GM19043 (cell line): ENCODE results near the gene SLC5A6.
"Not testable (repeated sequence)": the region's sequence is repeated elsewhere in the genome, so short reads cannot be mapped to it uniquely, and the experiment has no call there.

Source experiments
- ATAC-seq: cut with Tn5 transposase; IDR thresholded peaks from one replicate; pipeline ENCODE4 v1.9.1; 2021; ENCODE audit warnings: low read depth; ENCODE audit not compliant: unreplicated experiment

SLC5A6 gene

DNA sequence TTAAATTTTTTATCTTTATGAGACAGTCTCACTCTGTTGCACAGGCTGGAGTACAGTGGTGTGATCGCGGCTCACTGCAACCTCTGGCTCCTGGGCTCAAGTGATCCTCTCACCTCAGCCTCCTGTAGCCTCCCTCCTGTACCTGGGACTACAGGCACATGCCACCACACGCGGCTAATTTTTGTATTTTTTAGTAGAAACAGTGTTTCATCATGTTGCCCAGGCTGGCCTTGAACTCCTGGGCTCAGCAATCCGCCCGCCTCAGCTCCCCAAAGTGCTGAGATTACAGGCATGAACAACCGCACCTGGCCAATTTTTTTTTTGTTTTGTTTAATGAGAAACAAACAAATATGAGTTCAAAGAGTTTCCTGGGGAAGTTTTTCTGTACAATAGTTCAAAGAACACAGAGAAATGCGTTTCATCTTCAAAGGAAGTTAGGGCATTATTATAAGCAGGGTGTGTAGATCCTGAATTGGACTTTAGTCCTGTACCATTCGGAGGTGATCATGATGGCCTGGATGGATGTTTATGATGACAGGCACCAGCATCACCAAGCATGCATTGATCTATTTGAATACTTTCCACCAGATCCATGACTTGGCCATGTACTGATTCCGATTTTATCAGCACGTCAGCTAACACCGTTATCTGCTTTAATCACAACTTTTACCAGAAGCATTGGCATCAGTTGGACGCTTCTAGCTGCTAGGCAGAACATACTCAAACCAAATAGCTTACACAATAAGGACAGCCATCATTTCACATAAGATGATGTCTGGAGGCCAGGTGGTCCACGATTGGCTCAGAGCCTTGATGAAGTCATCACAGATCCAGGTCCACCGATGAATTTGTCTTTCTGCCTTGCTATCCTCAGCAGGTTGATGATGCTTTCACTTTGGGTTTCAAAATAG is 34.4 kb downstream of the SLC5A6 start:
- no peak for ATAC-seq

DNA sequence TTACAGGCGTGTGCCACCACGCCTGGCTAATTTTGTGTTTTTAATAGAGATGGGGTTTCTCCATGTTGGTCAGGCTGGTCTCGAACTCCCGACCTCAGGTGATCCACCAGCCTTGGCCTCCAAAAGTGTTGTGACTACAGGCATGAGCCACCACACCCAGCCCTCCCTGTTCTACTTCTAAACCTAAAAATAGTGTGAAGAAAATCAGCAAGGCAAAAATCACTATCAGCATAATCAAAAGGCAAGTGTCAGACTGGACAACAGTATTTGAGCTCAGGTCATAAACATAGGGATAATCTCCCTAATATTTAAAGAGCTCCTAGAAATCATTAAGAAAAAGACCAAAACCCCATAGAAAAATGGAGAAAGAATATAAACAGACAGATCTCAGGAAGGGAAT is 36.3 kb downstream of the SLC5A6 start:
- ATAC-seq: not testable (repeated sequence)

DNA sequence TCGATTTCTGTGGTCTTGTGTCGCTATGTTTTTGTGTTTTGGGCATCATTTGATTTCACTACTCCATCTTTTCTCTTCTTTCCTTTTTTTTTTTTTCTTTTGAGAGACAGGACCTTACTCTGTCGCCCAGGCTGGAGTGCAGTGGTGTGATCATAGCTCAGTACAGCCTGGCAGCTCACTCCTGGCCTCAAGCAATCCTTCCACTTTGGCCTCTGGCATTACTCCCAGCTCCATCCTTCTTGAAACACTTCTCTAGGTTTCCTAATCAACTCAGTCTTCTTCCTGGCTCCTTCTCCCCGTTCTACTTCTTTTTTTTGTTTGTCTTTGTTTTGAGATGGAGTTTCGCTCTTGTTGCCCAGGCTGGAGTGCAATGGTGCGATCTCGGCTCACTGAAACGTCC is 36.7 kb downstream of the SLC5A6 start:
- ATAC-seq: no peak

DNA sequence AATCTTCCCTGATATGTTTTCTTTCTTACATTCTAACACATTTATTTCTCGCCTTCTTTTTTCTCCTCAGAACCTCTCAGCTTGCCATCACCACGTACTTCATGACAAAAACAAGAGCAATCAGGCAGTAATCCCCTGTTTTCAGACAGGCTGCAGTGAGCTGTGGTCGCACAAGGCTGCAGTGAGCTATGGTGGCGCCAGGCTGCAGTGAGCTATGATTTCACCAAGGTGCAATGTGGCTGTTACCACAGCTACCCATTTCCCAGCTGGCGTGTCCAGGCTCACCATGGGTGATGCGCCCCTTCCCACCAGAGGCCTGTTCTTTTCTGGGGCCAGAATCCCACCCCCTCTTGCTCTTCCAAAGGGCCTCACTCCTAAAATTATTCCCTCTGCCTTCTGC is 37.4 kb downstream of the SLC5A6 start:
- ATAC-seq: no peak

DNA sequence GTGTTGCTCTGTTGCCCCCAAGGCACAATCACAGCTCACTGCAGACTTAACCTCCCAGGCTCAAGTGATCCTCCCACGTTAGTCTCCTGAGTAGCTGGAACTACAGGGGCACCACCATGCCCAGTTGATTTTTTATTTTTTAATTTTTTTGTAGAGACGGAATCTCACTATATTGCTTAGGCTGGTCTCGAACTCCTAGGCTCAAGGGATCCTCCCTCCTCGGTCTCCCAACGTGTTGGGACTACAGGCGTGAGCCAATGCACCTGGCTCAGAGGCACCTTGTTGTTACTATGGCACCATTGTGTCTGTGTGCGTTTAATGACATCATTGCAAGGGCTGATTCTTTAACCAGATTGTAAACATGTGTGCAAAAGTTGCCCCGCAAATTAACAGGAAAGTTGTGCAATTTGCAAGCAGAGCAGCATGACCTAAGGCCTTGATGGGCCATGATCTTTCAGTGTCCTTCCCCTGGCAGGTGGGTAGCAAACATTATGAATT is 40.7 kb downstream of the SLC5A6 start:
- no peak for ATAC-seq

DNA sequence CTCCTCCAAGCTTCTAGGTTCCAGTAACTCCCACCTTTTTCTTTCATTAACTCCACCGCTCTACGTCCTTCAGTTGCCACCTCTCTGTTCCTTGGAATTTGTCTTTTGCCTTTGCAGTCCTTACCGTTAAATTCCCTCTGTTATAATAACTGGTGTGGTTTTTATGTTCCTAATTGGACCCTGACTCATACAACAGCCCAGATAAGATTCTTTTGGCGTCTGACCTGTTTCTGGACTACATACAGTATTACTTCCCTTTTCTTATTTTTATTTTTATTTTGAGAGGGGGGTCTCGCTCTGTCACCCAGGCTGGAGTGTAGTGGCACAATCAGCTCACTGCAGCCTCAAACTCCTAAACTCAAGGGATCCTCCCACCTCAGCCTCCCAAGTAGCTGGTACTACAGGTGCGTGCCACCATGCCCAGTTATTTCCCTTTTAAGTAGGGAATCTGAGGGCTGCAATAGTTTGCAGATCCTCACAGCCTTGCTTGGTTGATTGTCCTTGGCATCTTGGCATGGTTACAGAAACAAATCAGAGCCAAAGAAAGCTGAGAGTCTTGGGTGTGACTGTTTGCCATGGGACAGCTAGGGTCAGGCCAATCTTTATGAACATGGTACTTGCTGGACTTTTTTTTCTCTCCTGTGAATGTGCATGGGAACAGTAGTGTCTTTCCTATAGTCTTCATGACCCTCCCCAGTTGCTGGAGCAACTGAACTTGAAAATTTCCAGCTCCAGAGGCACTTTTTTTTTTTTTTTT is 41.3 kb downstream of the SLC5A6 start:
- no peak for ATAC-seq

DNA sequence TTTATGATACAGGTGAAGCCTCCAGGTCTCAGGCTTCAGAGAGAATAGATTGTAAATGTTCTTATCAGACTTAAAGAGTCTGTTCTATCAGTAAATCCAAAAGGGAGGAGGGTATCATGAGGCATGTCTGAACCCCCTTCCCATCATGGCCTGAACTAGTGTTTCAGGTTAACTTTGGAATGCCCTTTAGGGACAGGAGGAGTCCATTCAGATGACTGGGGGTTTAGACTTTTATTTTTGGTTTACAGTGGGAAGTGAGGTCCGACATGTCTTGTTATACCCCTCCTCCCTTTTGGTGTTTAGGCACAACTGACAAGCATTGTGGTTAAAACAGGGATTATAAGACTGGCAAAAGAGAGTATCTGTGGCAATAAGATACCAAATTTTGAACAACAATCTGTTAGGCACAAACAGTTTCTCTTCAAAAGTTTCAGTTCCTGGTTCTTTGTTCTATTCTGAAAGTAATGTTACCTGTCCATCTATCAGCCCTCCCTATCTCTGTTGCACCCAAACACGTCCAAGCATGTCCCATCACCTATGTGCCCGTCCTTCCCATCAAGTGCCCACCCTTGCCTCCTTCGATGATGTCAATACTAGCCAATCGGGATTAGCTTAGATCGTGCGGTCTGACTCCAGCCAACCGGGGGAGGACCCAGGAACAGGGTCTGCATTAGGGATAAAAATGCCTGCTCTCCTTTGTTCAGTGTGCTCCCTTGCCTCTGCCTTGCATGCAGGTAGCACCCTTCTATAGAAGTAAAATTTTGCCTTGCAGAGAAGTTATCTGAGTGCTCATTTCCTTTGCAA is 46.9 kb downstream of the SLC5A6 start:
- no peak for ATAC-seq

DNA sequence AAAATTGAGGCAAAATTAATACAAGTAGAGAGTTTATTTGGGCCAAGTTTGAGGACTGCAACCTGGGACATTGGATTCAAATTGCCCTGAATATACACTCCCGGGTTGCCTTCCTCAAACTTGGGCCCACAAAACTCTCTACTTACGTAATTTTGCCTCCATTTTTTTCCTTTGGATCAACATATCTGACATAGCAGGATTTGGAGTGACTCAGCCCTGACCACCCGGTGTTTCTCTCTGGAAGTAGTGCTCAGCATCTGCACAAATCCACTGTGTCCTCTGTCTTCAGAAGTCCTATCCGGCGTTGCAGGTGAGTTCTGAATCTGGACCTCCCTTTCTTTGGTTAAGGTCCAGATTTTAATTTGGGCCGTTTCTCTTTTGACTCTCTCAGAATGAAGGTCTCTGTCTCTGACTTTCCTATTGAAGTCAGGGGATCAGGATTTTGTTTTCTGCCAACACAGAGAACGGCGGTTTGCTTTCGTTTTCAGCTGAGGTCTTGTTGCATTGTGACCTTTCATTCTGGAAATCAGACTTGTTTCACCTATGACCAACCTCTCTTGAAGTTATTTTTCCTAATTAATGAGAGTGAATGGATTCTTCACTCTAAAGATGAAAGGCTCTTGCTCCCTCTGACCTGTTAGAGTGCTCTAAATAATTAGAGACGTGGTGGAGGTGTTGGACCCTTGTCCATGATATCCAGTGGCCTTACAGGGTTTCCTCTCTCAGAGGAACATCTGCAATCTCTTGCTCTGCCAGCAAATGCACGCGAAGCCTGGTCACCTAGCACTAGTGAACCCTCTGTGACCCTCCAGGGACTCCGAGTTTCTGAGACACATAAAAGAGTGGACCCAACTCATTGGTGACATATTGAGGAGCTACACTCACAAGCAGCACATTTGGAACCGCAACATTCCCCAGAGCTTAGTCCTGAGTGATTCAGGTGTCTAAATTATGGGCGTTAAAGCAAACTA is 49.6 kb downstream of the SLC5A6 start:
- ATAC-seq: no peak

DNA sequence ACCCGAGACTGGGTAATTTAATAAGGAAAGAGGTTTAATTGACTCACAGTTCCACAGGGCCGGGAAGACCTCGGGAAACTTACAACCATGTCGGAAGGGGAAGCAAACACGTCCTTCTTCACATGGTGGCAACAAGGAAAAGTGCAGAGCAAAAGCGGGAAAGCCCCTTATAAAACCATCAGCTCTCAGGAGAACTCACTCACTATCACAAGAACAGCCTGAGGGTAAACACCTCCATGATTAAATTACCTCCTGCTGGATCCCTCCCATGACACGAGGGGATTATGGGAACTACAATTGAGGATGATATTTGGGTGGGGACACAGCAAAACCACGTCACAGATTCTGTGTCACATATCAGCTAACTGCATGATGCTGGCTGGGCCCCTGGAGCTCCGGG is 51.9 kb downstream of the SLC5A6 start:
- no peak for ATAC-seq

DNA sequence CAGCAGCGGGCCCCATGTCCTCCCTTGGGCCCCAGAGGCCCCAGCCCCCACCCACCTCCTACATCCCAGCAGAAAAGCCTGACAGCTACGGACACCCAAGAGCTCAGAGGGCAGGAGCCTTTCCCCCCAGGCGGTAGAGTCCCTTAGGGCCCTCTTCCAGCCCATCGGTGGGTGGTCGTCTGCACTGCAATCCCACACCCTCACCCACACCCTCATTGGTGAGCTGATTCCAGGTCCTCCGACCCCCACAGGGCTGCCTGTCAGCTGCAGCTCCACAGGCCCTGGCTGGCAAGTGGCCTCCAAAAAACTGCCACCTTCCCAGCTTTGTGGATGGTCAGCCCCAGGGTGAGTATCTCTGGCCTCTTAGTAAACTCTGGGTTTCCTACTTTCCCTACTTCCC is 52.8 kb downstream of the SLC5A6 start:
- no peak for ATAC-seq

DNA sequence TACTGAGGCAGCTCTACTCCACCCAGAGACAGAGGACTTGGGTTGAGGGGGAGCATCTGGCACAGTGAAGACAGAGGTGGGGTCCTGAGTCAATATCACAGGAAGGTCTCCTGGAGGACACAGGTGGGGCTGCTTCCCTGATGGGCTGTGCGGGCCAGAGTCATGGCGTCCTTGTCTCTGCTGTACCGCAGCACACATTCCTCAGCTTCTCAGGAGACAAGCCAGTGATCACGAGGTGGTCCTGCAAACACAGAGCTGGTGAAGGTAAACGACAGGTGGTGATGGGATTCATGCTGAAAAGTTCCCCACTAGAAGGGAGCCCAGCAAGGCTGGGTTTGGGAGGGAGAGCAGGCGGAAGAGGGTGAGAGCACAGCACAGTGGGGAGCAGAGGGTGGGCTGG is 53.6 kb downstream of the SLC5A6 start:
- no peak for ATAC-seq

DNA sequence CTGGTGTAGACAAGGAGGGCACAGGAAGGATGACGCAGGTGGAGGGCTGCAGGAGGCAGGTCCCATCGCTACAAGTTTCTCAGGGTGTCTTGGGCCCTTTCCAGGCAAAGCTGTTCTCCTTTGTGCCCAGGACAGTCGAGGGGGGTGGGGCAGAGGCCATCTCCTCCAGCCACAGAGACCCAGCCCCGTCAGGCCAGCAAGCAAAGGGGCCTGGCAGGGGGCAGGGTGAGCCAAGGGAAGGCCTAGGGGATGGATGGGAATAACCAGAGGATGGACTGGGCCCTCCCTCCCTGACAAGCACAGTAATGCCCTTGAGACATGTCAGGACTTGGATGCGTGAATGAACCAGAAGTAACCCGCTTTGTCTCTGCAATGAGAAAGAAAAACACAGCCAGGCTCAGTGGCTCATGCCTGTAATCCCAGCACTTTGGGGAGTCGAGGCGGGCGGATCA is 57.0 kb downstream of the SLC5A6 start:
- ATAC-seq: no peak

DNA sequence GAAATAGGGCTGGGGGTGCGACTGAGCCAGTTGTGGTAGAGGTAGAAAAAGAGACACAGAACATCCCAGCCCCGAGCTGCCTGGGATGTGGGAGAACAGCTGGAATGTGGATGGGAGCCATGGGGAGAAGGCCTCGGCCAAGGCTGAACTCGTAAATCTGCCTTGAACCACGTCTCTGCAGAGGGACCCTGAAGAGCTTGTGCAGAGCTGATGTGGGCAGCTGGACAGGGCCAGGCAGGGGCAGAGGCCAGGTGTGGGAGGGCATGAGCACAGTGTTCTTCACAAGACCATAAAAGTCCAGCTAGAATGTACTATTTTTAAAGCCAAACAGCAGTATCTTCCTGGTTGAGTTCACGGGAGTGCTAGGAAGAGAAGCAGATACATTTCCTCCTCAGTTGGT is 57.6 kb downstream of the SLC5A6 start:
- no peak for ATAC-seq

DNA sequence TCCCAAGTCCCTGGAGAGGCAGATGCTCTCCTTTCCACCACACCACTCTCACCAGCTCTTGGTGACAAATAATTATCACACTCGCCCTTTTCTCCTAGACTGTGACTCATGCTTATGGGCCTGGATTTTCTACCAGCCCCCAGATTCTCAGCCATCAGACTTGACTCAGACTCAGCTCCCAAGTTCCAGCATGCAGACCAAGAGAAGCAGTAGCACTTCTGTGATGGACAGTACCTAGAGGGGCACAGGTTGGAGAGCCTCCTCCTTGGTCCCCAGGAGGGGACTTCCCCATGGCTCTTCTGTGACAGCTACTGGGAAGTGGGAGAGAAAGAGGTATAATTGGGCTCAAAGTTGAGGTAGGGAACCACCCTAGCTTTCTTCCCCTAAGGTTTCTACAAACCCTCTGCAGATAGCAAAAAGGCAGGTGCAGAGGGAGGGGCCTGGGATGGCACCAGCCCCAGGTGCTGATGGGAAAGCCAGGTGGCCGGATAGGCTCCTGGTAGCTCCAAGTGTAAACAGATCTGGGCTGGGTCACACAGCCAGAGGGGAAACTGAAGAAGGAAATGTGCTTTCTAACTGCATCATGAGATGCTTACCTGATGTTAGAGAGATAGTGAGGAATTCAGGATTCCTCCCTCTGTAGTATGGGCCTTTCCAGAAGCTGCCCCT is 59.1 kb downstream of the SLC5A6 start:
- no peak for ATAC-seq

DNA sequence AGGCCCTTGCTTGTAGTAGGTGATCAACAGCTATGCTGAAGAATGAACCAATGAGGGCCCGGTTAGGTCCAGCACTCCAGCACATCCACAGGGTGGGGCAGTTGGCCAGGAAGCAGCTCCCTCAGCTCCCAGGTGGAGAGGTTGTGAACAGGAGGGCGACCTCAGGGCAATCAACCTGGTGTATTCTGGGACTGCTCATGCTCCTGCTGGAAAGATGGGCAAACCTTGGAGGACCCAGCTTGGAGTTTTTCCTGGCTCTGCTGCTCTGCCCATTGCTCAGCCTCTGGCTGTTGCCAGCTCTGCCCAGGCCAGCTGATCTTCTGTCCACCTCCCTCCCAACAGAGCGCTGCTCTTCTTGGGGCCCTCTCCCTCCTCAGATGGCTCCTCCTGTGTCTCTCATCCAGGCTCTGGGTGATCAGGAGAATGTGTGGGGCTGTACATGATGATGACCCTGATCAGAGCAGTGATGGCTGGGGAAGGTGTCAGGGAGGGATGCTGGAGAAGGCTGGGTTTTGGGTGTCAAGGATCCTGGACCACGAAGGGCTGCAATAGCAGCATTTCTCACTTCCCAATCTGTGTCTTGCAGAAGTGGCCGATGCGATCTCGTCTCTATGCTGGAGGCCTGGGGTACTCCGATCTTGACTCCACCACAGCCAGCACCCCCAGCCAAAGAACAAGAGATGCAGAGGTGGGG is 59.8 kb downstream of the SLC5A6 start:
- no peak for ATAC-seq

DNA sequence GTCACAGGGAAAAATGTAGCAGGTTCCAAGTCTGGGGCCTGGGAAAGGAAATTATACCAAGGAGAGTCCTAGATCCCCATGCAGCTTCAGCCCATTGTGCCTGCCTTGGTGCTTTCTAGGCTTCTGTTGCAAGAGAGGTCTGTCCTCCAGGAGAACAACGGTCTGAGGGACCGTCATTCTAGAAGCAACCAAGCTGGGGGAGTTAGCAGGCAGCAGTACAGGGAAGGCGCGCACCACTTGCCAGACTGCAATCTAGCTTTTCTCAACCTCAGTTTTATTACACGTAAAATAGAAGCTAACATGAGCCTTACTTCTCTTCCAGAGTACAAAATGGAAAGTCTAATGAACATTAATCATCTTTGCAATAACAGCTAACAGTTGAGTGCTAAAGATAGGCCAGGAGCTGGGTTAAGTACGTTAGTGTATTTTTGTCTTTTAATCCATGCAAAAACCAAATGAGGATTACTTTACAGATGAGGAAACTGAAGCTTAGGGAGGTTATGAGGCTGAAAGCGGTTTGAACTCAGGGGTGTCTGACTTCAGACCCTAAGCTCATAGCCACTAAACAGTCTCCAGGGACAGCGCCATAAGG is 61.3 kb downstream of the SLC5A6 start:
- no peak for ATAC-seq
